Measurements from ENCODE around the gene TNFSF13.

The TNFSF13 gene

DNA sequence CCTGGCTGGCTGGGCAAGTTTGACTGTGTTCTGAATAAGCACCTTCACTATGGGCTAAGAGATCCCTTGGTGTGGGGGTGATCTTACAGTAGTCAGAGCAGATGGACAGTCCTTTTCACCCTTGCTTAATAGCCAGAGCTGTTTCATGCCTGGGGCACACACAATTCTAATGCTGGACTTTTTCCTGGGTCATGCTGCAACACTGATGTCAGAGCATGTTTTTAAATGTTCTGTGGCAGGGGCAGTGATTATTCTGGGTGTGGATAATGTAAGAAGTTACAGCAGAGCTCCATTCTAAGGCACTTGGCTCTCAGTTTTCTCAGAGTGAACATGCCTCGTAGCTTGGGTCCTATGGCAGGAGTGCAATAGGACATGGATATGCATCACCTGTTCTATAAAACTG is 16.9 kb downstream of the TNFSF13 start:
- no peak for DNase-seq (ENCODE audit: low read depth)

DNA sequence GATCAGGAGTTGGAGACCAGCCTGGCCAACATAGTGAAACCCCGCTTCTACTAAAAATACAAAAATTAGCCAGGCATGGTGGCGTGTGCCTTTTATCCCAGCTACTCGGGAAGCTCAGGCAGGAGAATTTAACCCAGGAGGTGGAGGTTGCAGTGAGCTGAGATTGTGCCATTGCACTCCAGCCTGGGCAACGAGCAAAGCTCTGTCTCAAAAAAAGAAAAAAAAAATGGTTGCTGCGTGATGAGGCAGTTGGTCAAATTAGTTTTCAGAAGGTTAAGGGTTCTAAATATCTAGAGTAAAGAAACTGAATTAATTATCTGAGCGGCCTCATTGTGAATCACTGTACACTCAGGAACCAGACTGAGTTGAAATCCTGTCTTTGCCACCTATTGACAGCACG is 17.4 kb downstream of the TNFSF13 start:
- no peak for DNase-seq (ENCODE audit: low read depth)

DNA sequence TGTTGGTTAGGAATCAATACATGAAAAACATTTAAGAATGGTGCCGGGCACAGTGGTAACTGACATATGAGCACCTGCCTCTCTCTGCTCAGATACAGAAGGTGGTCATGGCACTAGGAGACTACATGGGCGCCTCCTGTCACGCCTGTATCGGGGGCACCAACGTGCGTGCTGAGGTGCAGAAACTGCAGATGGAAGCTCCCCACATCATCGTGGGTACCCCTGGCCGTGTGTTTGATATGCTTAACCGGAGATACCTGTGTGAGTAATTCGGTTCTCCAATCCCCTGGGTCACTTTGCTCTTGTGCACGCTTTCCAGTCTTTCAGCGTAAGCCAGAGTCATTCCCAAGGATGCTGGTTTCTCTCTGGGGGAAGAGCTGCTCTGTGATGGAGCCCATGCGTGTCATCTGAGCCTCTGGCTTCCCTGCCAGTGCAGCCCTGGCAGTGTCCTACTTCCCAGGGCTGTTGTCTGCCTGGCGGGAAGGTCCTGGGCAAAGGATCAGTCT is 17.9 kb downstream of the TNFSF13 start:
- DNase-seq (ENCODE audit: low read depth): no peak

DNA sequence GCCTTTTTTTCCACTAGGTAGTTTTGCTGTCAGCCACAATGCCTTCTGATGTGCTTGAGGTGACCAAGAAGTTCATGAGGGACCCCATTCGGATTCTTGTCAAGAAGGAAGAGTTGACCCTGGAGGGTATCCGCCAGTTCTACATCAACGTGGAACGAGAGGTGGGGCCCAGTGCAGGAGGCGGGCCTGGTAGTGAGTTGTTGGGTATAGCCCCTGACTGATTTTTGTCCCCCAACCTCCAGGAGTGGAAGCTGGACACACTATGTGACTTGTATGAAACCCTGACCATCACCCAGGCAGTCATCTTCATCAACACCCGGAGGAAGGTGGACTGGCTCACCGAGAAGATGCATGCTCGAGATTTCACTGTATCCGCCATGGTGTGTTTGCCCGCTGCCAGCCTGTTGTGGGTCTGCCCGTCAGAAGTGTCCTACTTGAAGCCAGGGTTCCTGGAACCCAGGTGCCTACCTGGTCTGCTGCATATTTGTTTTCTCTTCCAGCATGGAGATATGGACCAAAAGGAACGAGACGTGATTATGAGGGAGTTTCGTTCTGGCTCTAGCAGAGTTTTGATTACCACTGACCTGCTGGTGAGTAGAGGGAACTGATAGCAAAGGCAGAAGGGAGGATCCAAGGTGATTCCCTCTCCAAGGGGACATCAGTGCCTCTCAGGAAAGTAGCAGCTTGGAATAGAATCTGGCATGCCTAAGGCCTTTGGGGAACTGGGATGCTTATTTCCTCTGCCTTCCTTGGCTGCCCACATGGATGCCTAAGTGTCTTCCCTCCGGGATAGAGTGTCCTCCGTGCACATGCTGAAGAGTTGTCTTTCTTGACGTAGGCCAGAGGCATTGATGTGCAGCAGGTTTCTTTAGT is 19.0 kb downstream of the TNFSF13 start:
- no peak for DNase-seq (ENCODE audit: low read depth)

DNA sequence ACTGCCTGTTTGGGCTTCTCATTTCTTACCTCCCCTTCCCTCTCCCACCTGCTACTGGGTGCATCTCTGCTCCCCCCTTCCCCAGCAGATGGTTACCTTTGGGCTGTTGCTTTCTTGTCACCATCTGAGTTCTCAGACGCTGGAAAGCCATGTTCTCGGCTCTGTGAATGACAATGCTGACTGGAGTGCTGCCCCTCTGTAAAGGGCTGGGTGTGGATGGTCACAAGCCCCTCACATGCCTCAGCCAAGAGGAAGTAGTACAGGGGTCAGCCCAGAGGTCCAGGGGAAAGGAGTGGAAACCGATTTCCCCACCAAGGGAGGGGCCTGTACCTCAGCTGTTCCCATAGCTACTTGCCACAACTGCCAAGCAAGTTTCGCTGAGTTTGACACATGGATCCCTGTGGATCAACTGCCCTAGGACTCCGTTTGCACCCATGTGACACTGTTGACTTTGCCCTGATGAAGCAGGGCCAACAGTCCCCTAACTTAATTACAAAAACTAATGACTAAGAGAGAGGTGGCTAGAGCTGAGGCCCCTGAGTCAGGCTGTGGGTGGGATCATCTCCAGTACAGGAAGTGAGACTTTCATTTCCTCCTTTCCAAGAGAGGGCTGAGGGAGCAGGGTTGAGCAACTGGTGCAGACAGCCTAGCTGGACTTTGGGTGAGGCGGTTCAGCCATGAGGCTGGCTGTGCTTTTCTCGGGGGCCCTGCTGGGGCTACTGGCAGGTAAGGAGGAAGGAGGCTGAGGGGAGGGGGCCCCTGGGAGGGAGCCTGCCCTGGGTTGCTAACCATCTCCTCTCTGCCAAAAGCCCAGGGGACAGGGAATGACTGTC is 20.7 kb downstream of the TNFSF13 start, which contains the start of gene CD68:
Gene CD68 (plus strand): TSS at position 638 of the 833 bp plus-strand sequence. CDS start 40 bp downstream, at position 678.
- DNase-seq (ENCODE audit: low read depth): peak; percentile 55

DNA sequence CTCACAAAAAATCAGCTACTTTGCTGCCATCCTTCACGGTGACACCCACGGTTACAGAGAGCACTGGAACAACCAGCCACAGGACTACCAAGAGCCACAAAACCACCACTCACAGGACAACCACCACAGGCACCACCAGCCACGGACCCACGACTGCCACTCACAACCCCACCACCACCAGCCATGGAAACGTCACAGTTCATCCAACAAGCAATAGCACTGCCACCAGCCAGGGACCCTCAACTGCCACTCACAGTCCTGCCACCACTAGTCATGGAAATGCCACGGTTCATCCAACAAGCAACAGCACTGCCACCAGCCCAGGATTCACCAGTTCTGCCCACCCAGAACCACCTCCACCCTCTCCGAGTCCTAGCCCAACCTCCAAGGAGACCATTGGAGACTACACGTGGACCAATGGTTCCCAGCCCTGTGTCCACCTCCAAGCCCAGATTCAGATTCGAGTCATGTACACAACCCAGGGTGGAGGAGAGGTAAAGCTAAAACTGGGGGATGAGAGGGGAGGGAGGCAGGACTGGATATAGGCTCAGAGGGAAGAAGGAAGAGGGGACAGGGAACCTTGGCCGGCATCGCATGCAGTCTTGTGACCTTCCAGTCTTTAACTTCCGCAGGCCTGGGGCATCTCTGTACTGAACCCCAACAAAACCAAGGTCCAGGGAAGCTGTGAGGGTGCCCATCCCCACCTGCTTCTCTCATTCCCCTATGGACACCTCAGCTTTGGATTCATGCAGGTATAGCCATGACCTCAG is 21.5 kb downstream of the TNFSF13 start:
- no peak for DNase-seq (ENCODE audit: low read depth)

DNA sequence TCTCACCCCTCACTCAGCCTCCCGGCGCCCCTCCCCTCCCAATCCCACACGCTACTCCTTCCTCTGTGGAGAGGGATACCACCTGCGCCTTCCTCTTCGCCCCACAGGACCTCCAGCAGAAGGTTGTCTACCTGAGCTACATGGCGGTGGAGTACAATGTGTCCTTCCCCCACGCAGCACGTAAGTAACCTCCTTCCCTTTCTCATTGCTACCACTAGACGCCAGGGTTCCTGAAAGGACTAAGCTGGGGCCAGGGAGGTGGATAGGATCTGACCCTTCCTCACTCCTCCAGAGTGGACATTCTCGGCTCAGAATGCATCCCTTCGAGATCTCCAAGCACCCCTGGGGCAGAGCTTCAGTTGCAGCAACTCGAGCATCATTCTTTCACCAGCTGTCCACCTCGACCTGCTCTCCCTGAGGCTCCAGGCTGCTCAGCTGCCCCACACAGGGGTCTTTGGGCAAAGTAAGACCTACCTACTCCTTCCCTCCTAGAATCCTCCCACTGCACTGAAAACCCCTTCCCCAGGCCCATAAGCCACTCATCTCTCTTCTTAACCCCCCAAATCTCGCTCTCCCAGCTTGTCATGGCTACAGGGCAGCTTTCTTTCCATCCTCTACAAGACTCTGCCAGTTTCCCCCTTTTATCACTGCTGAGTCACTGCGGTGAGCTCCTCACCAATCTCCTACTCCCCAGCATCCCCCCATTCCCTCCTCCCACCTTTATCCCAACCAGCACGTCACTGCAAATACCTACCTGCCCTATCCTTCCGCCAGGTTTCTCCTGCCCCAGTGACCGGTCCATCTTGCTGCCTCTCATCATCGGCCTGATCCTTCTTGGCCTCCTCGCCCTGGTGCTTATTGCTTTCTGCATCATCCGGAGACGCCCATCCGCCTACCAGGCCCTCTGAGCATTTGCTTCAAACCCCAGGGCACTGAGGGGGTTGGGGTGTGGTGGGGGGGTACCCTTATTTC is 22.3 kb downstream of the TNFSF13 start:
- DNase-seq (ENCODE audit: low read depth): no peak

DNA sequence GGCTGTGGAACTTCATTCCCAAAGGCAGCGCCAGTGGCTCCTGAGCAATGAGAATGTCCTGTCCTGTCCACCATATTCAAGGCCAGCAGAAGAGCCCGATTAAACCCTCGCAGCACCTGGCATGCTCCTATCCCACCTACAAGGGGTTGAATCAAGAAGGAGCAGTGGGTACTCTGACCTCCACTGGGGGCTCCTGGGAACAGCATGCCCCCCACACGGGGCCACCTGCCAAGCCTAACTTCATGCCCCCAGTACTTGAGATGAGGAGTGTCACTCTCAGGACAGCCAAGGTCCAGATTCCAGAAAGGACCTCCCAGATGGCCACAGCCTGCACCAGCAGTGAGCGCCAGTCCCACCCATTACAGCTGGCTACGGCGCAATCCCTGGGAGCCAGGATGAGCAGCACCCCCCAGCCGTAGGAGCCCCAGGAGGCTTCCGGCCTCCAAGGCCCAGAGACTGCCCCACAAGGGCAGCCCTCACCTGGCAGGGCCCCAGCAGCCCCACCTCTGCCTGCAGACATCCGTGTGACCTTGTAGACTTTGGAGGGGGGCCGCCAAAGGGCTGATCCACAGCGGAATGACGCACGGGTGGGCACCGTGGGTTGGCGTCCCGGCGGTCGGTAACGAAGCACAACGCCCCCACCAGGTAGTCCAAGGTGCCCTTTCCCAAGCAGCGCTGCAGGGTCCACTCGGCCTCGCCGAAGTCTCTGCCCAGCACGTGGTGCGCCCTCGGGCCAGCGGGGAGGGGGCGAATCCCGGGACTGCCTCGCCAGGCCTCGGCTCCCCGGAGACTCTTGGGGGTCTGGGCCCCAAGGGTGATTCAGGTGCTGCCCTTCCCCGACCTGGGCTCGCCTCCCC is 24.1 kb downstream of the TNFSF13 start:
- DNase-seq (ENCODE audit: low read depth): no peak

DNA sequence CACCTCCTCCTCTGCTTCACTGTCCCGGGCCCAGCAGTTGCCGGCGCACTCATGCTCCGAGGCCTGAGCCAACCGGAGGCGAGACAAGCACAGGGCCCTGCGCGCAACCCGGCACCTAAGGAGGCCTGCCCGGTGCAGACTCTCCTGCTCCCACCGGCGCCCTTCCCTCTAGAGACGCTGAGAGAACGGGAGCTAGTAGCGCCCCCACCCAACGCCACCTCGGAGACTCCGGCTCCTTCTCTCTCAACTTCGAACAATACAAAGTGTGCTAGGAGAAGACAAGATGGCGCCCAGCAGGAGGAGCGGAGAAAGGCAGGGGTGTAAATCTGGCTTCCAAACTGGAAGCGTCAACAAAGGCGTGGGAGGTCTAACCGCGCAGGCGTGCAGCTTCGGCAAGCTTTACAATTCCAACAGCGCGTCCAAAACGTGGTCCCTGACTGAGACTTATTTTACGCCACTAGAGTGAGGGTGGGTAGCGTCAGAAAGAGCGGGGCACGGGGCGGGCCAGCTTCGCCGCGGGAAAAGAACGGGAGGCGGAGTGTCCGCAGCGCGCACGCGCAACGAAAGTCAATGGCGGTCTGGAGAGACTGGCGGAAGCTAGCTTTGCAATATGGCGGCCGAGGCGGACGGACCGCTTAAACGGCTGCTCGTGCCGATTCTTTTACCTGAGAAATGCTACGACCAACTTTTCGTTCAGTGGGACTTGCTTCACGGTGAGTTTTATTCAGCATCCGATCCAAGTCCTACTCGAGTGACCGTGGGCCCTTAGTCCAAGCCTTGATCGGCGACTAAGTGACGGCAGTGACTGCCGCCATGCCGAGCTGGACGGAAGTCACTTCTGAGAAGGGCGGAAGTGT is 24.9 kb downstream of the TNFSF13 start, which contains the start of gene MPDU1:
Gene MPDU1 (plus strand): TSS at position 600 of the 857 bp plus-strand sequence. CDS start 11 bp downstream, at position 611.
- DNase-seq (ENCODE audit: low read depth): peak; percentile 84

DNA sequence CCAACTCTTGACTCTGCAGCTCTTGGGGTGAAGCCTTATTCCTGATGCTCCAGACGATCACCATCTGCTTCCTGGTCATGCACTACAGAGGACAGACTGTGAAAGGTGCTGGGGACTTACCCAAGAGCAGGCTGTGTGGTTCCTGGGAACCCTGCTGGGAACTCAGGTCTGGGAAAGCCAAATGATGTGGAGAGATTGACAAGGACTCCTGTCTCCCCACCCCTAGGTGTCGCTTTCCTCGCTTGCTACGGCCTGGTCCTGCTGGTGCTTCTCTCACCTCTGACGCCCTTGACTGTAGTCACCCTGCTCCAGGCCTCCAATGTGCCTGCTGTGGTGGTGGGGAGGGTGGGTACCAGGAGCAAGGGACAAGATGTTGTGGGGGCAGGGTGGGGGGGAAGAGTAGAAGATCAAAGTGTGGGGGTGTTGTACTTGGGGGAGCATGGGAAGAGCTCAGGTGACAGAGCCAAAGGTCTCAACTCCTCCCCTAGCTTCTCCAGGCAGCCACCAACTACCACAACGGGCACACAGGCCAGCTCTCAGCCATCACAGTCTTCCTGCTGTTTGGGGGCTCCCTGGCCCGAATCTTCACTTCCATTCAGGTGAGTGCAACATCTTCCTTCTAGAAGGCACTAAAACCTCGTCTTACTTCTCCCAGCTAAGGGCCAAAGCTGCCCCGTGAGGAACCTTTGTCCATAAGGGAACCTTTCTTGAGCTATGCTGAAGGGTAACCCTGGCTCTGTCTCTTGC is 28.3 kb downstream of the TNFSF13 start:
- DNase-seq (ENCODE audit: low read depth): no peak

DNA sequence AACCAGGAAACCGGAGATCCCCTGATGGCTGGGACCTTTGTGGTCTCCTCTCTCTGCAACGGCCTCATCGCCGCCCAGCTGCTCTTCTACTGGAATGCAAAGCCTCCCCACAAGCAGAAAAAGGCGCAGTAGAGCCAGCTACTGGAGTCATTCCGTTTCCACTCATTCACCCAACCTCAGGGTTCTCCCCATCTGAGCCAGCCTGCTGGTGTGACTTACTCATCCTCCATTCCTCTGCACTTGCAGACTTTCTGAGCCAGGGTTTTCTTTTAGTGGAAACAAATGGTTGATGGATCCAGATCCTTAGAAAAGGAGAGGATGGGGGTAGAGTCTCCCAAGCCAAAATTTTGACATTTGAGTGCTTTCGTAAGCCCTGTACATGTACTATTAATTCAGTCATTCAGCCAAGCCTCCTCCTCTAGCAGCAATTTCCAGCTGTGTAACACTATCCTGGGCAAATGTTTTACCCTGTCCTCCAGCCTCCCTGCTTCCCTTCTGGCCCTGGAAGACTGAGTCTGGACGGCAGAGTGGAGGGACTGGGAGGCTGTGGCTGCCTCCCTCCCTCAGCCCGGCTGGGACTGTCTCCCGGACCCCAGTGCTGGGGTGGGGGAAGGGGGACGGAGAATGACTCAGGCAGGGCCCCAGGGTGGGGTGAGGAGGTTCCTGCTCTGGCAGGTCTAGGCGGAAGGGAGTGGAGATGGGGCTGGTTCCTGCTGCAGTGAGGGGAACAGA is 29.0 kb downstream of the TNFSF13 start:
- DNase-seq (ENCODE audit: low read depth): no peak

DNA sequence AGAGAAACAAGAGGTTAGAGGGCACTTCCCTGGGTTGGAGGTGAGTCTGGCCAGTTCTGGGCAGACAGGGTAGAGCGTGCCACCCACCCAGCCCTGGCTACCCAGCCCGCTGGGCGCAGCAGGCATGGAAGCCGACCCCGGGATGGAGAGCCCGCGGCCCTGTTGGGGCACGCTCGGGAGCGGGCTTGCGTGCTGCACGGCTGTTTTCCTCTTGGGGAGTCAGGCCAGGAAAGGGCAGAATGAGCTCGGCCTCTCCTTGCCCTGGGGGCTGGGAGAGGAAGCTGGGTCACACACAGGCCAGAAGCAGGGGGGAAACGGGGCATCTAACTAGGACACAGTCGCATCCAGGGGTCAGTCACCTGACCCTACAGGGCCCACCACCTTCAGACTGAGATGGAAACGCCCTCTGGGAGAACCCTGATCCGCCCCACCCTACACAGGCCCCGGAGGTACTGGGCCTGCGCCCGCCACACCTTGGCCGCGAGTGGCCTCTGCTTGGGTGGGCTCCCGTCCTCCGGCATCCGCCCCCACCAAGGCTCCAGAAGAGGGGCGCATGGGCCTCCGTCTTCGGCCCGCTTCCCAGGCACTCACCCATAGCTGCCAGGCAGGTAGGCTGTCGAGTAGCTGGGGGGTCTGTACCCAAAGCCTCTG is 30.1 kb downstream of the TNFSF13 start:
- no peak for DNase-seq (ENCODE audit: low read depth)

DNA sequence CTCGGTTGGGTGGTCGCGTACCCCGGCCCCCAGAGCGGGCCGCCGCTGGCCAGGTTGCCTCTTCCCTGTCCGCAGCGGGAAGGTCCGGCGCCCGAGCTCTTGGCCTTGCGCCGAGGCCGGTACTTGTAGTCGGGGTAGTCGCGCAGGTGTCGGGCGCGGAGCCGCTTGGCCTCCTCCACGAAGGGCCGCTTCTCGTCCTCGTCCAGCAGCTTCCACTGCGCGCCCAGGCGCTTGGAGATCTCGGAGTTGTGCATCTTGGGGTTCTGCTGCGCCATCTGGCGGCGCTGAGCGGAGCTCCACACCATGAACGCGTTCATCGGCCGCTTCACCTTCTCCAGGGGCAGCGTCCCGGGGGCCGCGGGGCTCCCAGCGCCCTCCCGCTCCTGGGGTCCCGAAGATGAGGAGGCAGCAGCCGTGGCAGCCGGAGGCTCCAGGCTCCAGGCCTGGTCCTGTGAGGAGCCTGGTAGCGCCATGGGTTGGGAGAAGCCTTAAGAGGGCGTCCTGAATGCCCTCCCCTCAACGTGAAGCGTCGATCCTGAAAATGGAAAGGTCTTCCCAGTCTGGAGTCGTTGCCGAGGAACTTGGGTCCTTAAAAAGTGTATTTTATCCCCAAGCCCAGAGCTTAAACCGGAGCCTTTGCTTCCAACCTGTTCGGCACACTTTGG is 30.8 kb downstream of the TNFSF13 start:
- no peak for DNase-seq (ENCODE audit: low read depth)

DNA sequence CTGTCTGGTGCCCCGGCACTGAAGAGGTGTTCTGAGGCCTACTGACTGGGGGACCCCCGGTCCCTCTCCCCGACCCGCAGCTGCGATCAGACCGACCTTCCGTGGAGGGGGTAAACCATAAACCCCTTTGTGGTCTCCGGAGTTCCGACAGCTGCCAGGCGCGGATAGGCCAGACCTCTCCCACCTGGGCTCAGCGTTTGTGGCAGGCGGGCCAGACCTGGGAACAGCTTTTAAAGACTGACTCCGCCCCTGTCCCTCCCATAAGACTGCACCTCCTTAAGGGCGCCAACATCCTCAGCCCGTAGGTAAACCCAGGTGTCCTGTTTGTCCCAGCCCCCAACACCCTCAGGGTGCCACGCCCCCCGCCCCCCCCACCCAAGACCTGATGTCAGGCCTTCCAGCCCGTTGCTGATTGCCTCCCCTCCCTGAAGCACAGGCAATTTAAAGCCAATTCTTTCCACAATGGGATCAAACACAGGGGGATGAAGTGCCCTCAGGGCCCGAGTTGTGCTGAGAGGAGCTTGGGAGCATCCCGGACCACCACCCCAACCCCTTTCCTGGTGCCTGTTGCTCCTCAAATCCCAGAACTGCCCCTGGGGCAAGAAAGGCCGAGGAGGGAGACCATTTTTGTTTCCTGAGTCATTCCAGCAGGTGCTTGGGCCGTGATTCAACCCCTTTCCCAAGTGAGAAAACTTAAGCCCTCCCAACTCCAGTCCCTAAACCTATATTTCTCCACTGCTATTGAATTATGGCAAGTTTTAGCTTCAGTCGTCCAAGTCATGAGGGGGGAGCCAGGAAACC is 31.5 kb downstream of the TNFSF13 start, which contains the start of gene SOX15:
Gene SOX15 (minus strand): TSS at position 204 of the 801 bp plus-strand sequence. CDS start 418 bp downstream, outside the sequence.
- DNase-seq (ENCODE audit: low read depth): no peak

DNA sequence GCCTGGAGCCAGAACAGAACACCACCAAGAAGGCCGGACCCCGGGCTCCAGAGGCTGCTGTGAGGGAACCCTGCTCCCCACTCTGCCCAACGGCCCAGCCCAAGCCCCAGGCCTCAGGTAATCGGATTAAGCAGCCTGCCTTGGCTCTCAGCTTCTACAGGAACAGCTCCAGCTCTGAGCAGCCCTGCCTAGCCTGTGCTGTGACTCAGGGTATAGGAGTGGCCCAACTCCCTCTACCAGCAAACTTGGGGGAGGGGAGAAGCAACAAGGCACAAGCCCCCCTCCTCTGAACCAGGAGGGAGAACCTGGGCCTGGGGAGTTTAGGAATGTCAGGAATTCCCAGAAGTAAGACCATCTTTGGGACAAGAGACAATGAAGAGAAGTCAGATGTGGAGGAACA is 32.2 kb downstream of the TNFSF13 start:
- no peak for DNase-seq (ENCODE audit: low read depth)
